Measurements from ENCODE around the gene IQCM.

IQCM gene

DNA sequence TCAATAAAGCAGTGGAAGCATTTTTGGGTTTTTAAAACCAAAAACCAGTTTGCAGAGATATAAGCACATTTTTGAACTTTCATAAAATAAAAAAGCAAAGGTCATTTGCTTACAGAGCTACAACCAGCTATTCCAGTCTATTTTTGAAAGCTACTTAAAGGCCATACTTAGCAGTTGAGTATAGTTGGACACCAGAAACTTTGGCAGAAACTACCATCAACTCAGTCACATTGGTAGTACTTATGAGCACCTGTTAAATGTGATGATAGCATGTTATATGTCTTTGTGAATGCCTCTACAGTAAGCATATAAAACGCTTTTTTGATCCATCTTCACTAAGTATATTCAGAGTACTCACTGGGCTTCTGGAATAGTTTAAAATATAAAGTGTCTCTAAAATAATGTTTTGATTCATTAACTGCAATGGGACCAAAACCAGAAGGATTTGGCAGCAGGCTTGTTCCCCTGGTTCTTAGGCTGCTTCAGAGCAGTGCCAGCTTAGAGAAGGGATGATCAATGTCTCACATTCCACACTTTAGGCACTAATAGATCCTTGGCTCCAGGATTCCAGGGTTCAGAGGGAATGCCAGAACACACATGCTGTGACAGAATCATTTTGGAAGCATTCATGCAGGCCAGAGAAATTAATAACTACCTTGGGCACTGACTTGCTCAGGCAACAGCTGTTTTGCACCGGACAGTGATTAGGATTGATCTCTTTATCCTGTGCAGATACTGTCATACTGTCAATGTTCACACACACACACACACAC, 103.9 kb downstream of the IQCM start:
- DNase-seq (ENCODE audit: low read depth in 2 of 2), result no peak

DNA sequence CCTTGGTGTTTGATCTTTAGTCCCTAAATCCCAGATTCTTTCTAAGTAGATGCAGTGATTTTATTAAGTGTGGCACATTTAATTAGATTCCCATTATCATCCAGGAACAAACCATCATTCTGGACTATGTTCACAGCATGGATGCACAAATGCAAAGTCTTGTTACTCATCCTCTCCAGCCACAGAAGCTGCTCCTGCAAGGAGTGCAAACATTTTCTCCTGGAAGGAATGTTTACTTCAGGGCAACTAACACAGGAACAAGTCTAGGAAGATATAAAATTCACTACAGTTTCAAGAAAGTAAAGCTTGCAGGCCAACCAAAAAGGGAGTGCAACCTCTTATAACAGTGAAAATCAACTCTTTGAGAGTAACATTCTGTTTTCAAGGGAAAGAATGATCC, 106.0 kb downstream of the IQCM start:
- no peak for DNase-seq (ENCODE audit: low read depth in 2 of 2)

DNA sequence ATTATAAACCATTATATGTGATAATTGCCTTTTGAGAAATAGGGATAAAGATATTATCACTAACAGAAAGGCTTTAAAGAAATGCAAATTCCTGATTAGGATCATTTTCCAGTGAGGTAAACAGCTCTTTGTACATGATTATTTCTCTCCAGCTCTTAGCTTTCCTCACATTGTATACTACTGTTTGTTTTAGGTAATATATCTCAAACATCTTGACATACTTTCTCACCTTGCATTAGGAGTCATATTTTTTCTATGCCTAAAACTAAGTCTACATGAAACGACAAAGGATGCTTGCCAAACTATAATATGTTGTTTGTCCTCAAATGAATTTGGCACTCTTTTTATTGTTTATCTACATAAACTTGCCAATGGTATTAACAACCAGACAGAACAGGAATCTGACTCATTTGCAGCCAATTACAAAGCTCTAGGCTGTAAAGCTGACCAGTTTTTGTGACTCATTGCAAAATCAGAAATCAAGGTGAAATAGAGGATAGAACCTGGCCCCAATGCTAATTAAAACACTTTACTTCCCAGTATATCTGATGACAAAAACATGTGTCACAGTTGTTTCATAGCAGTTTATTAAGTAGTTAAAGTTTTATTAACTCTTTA, 107.0 kb downstream of the IQCM start:
- no peak for DNase-seq (ENCODE audit: low read depth in 2 of 2)

DNA sequence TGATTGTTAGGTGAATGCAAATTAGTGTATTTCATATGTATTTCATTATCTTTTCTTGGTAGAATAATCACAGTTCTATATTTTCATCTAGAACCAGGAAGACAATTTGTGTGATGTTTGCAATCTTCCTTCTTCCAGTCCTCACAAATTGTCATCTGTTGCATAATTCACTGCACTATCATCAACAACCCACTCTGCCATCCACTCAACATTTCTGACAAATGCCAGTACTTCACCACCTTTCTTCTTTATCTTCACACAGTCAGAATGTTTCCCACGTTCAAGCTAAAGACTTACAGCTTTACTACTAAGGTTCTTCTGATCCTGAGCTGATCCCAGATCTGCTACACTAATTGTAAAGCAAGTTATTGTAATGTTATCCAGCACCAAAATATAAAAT, 107.8 kb downstream of the IQCM start:
- DNase-seq (ENCODE audit: low read depth in 2 of 2), result no peak

DNA sequence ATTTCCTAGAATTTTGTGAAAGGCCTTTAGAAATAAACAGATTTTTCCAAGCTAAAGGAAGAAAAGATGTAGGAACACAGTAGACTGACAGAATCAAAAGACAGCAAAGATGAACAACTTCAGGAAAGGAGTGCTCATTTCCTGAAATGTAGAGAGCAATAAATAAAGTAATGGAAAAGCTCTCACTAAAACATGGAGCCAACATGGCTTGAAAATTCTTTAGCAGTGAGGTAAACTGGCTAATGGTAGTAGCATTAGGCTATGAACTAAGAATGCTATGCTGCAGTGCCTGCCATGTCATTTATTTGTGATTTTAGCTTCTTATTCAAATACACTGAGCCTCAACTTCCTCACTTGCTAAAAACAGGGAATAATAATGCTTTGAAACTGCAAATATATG, 108.7 kb downstream of the IQCM start:
- DNase-seq (ENCODE audit: low read depth in 2 of 2), result no peak

DNA sequence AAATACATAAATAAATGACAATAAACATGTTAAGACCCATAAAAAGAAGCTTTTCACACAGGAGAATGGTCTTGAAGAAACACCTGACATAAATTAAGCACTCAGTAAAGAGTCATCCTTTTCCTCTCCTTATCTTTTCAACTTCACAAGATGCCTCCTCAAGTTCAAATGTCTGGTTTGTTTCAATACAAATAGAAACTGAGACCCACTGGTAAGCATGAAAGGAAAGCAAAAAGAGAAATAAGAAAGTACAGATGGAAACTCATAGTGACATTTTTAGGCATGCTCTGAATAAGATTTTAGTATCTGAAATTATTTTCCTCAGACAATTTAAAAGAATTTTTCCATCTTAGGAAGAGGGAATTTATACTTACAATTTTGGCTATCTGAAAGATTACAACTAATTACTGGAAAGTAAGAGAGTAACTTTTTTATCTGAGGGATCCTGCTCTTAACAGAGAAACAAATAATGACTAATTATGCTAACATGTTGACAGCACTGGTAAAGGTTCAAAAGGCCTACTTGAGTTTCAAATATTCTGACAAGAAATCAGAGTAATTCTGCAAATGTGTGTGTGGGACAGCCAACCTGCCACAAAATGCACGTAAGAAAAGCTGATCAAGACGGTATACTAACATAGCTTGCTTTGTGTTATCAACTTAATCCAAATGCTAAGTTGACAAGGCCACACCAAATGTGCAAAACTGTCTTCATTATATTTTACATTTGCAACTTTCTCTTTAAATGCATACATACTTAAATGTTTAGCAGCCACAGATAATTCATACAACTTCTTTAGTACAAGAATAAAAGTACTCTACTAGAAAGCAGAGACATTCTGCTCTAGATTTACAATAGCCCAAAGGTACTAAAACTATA, 113.0 kb downstream of the IQCM start:
- DNase-seq (ENCODE audit: low read depth in 2 of 2), result no peak

DNA sequence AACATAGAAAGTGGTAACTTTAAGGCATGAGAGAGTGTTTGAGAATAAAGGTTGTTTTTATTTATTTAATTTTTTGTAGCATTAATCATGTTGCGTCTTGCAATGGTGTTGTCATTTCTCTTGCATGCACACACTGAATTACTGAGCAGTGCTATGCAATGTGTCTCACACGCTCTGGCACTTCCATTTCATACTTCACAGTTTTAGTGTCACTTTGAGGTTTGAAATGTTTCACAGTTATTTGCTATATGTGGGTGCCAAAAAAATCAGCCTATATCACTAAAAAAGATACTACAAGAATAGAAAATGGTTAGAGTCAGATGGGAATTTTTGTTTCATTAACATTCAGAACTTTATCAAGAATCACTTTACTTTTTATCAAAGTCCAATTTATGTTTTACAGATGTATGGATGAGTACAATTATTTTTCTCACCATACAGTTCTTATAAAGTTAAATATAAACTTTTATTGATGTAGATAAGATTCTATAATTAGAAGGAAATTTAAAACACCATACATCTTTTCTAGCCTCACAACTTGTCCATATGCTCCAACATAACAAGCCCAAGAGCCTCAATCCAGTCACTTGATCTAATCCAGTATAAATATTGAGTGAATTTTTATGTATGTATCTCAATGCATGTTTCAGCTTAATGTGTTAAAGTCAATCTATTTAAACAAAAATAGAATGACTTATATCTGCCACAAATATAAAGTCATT, 114.0 kb downstream of the IQCM start:
- DNase-seq (ENCODE audit: low read depth in 2 of 2), result no peak

DNA sequence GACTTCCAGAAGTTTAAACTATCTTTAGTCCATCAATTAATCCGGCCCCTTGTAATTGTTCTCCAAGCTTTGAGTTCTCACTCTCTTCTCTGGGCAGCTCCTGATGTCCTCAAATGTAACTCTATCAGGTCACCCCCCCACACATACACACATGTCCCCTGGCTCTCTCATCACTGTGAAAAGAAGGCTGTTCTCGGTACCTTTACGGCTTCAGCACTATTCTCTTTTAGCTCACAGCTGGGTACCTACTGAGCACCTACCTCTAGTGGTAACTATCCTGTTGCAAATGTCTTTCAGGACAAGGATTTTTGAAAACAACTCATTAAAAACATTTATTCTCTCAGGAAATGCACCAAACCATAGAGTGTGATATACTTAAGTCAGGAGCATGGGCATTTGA, 115.4 kb downstream of the IQCM start:
- DNase-seq (ENCODE audit: low read depth in 2 of 2), result no peak

DNA sequence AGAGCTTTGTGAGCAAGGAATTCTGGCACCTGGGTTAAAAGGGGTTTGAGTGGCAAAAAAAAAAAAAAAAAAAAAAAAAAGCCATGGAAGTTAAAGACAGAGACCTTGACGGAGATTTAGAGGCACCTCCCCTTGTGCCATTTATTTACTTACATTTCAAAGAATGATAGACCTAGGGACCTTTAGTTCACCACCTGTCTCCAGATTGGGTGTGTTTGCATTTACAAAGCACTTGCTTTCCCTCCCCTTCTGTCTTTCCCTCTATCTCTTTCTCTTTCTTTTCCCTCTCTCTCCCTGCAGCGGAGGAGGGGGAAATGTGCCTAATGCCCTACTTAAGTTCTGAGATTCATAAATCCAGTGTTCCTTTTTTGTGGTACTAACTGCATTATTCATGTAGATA, 116.0 kb downstream of the IQCM start:
- DNase-seq (ENCODE audit: low read depth in 2 of 2), result no peak

DNA sequence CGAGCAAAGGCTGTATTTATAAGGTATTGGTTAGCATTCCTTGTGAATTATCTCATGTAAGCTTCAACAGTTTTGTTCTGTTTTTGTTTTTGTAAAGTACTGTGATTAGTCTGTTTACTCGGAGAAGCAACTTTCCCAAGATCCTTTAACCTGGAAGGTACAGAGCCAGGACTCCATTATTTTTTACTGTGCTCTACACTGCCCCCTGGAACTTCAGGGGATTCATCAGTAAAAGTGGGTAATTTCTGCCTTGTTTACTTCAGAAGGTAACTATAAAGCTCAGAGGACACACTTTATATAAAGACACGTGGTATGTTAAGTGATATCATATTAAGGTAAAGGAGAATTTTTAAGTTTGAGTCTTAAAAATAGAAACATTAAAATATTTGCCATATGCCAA, 124.9 kb downstream of the IQCM start:
- DNase-seq (ENCODE audit: low read depth in 2 of 2), result no peak

DNA sequence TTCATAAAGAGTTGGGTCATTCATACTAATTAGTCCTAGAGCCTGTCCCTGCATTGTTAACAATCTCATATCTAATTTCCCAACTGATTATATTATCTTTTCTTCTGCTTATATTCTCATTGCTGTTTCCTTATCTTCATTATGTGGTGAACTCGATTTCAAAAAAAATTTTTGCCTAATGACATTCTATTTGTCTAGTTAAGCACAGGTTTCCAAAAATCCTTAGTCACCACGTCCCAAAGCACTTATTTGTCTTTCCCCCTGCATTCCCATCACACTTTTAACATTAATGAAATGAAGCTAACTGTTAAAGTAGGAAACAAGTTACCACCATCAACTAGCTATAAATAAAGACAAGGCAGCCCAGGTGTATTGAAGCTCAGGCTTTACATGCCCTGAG, 131.1 kb downstream of the IQCM start:
- DNase-seq (ENCODE audit: low read depth in 2 of 2), result no peak

DNA sequence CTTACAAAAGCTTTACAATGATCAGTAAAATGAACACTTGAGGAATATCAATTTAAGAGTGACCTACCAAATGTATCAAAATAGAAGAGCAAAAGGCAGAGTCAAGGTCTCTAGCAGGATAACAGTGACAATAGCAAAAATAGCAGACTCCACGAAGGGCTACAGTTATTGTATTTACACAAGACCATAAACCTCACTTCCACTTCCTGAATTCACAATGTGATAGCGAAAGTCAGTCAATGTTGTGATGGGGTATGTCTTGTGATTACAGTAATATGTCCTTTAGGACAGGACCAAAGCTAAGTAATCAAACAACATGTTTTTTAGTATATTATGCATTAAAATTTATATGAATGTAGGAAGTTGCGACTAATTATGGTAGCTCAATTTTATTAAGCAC, 139.6 kb downstream of the IQCM start:
- no peak for DNase-seq (ENCODE audit: low read depth in 2 of 2)

DNA sequence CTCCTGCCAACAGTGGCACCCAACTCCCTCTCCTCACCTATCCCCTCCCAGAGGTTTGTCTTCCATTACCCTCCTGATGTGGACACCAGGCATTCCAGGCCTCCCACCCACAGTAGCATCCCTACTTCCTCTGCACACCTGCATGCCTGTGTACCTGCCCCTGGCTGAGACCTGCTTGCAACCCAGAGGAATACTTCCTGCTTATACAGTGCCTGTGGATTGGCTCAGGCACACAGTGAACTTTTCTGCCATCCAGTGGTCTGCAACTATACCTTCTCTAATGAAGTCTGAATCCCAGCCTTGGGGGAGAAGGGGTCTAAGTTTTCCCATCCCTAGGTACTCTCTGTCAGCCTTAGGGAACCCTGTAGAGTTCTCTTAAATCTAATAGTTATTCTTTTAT, 169.9 kb downstream of the IQCM start:
- no peak for DNase-seq (ENCODE audit: low read depth in 2 of 2)

DNA sequence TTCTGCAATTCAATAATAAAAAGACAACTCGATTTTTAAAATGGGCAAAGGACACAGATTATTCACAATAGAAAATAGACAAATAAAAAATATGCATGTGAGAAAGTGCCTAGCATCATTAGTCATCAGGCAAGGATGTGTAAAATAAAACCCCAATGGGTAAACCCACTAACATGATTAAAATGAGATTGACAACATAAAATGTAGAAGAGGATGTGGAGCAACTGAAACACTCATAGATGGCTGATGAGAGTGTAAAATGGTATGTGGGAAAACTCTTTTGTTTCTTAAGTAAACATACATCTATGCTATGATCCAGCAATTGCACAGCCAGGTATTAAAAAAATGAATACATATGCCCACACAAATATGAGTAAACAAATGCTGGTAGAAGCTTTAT, 177.6 kb downstream of the IQCM start:
- DNase-seq (ENCODE audit: low read depth in 2 of 2), result no peak

DNA sequence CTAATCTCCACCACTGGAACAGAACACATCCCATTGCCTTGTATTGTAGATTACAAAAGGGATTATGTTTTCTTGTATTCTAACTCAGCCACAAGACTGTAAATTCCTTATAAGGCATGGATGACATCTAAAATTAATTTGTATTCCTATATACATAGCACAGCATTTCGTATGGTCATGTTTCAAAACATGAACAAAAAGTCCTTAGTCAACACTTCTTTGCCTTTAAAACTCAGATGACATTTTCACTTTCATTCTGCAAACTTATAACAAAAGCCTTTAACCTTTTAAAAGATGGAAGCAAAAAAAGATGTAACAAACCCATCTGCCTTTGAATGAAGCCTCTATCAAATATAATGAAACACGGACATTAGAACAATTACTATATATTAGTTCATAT, 181.3 kb downstream of the IQCM start:
- no peak for DNase-seq (ENCODE audit: low read depth in 2 of 2)

DNA sequence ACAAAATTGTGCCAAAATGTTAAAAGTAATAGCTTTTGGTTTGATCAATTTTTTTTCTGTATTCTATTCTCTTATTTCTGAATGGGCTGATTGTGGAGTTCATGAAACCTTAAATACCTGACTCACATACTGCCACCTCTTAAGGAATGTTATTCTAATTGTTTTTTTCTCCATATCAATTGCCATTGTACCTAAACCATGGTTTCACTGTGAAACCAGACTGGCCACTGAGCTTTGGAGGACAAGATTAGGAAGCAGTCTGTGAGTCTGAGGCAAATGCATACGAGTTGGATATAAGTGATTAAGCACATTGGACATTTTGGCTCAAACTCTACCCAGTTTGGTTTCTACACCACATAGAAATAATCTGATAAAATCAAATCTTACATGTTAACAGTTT, 184.0 kb downstream of the IQCM start:
- DNase-seq (ENCODE audit: low read depth in 2 of 2), result no peak

DNA sequence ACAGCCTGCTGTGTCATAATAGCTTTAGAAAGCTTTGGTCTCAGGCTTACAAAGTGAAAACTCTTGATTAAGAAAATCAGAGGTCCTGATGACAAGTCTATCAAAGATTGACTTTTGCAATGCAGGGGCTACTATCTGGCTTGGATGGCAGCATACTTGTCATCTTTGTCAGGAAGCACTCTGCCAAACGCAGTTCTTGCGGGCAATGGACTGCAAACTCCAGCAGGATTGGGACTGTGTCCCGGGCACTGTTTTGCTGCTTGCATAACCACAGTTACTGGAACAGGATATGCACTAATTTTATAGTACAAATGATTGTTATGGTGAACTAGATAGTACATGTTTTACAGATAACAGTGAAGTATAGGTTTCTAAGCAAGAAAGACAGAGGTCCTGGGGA, 185.6 kb downstream of the IQCM start:
- no peak for DNase-seq (ENCODE audit: low read depth in 2 of 2)

DNA sequence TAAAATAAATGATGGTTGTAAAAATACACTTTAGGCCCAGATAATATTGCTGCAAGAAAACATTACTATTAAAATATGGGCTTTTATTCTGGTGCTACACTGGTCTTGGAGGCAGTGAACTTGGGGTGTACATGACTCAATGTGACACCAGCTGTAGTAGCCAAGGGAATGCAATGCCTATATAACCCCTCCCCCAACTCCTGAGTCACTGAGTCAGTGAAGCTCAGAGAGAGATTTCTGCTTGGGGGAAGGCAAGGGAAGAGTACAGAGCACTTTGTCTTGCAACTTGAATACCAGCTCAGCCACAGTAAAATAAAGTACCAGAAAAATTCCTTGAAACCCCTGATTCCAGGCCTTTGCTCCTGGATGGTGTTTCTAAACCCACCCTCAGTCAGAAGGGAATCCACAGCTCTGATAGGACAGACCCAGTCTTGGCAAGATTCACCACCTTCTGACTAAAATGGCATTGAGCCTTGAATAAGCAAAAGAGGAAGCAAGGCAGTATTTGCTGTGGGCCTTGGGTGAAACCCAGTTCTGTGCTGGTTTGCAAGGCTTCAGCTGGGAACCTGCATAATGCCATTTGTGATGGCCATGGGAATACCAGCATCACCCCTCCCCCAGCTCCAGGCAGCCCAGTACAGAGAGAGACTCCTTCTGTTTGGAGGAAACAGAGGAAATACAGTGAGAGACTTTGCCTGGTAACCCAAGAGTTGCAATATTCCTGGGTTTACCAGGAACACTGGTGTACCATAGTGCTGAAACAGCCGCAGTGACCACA, 209.9 kb downstream of the IQCM start:
- no peak for DNase-seq (ENCODE audit: low read depth in 2 of 2)

DNA sequence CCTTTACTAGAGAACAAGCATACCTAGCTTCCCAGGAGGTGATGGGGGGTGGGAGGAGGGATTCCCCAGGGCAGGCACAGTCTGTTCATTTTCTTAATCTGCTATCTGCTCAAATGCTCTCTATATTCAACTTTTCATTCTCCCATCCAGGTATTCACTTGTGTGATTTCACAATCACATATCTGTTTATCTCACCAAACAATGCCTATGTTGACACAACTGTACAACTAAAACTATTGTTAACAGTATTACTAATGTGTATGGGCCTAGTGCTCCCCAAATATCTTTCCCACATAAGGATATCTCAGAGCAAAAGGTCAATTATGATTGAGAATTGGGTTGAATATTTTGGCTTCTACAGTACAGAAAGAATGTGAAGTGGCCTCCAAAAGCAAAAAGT, 210.8 kb downstream of the IQCM start:
- no peak for DNase-seq (ENCODE audit: low read depth in 2 of 2)

DNA sequence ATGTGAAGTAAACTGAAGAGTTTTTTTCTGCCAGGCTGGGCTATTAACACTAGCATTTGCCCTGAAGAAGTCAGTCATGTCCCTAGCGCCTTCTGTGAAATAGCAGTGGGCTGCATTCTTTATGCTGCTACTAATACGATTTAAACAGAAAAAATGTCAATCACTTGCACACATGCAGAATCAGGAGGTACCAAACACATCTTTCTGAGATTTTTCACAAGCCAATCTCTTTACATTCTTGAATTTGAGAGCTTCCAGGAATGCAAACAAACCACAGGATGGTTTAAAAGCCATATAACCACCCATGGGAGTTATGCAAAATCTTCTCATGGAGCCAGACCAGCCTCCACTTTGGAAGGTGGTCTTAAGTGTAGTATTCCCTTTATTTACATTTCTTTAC, 220.1 kb downstream of the IQCM start:
- DNase-seq (ENCODE audit: low read depth in 2 of 2), result no peak

DNA sequence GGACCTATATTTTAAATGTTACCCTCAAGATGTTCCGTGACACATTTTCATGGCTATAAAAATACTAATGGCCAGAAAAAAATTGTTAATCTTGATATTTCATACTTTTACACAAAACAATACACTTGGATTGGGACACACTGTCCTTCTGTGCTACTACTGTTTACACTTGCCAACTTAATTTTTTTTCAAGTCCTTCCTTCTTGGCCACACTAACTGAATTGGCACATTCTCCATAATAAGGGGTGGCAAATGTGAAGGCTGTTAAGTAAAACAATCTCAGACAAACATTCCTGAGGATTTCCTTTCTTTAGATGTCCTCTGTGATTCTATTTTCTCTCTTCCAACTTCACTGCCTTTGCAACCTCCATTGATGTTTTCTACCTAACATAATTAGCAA, 225.8 kb downstream of the IQCM start:
- DNase-seq (ENCODE audit: low read depth in 2 of 2), result no peak

Measured in stimulated activated CD8-positive, alpha-beta memory T cell treated with anti-CD3 and anti-CD28 coated beads, Interleukin-7, amount 100 ng/mL, for 1 hour (primary cell).